ENCODE results near the gene CCDC167. TPM values are rescaled to one million over a fixed set of nuclear protein-coding genes. Genes with fewer than 3 reads are reported as not detected.

The CCDC167 gene
- total RNA-seq, 1 experiment from 2014 or later, result 32.3 TPM

GRCh38 chr6:37504024-37504423 lies 4.3 kb upstream of the CCDC167 start:
- H3K36me3 ChIP-seq (ENCODE audit: control insufficient read depth, insufficient read depth, low read length), result no peaks in the 10 kb centered on the region
- Mint-ChIP-seq H3K27ac (ENCODE audit: unreplicated experiment) (no peak overlapping the region), H3K4me3 (ENCODE audit: unreplicated experiment) (no peak overlapping the region), H3K36me3 (ENCODE audit: insufficient read depth, unreplicated experiment) (peaks cover 8% of the 10 kb centered on the region), H3K9me3 (ENCODE audit: unreplicated experiment) (no peaks in the 10 kb centered on the region), H3K27me3 (ENCODE audit: insufficient read depth, unreplicated experiment) (no peaks in the 10 kb centered on the region), H3K4me1 (ENCODE audit: low read depth, unreplicated experiment) (peaks cover 29% of the 10 kb centered on the region)
- intact Hi-C loops (cut with micrococcal nuclease; ENCODE audit: unreplicated experiment), result no loop called here
- H3K27me3 ChIP-seq (replicated peaks; ENCODE audit: control insufficient read depth, insufficient read depth, low read length), result no peaks in the 10 kb centered on the region
- DNase-seq, result no peak
- CTCF ChIA-PET, result no interaction called here
- no peak for TF ChIP-seq CTCF (IDR thresholded peaks at IDR 0.05; ENCODE audit: insufficient read depth in 1 of 2, low read depth in 1 of 2, low read length in 1 of 2, severe bottlenecking in 1 of 2, unreplicated experiment in 1 of 2)
- no peaks in the 10 kb centered on the region for H3K9me3 ChIP-seq
- no TSS peak for BruUV-seq (replicated peaks)
- no peak overlapping the region for H3K4me3 ChIP-seq (ENCODE audit: low read depth, low read length)
- POLR2A ChIA-PET, result no interaction called here
- H3K4me1 ChIP-seq, result peaks cover 45% of the 10 kb centered on the region

GRCh38 chr6:37503309-37503965 lies 3.7 kb upstream of the CCDC167 start:
- Histone ChIP-seq H3K27me3 (replicated peaks; ENCODE audit: control insufficient read depth, insufficient read depth, low read length) (no peaks in the 10 kb centered on the region), H3K4me1 (peaks cover 42% of the 10 kb centered on the region), H3K36me3 (ENCODE audit: control insufficient read depth, insufficient read depth, low read length) (no peaks in the 10 kb centered on the region), H3K9me3 (no peaks in the 10 kb centered on the region), H3K4me3 (ENCODE audit: low read depth, low read length) (no peak overlapping the region)
- TF ChIP-seq CTCF (IDR thresholded peaks at IDR 0.05; ENCODE audit: insufficient read depth in 1 of 2, low read depth in 1 of 2, low read length in 1 of 2, severe bottlenecking in 1 of 2, unreplicated experiment in 1 of 2), result no peak
- intact Hi-C loops (cut with micrococcal nuclease; ENCODE audit: unreplicated experiment), result no loop called here
- Mint-ChIP-seq H3K27ac (ENCODE audit: unreplicated experiment) (no peak overlapping the region), H3K4me3 (ENCODE audit: unreplicated experiment) (no peak overlapping the region), H3K9me3 (ENCODE audit: unreplicated experiment) (no peaks in the 10 kb centered on the region), H3K4me1 (ENCODE audit: low read depth, unreplicated experiment) (peaks cover 26% of the 10 kb centered on the region), H3K27me3 (ENCODE audit: insufficient read depth, unreplicated experiment) (no peaks in the 10 kb centered on the region), H3K36me3 (ENCODE audit: insufficient read depth, unreplicated experiment) (peaks cover 8% of the 10 kb centered on the region)
- no peak for DNase-seq
- BruUV-seq (replicated peaks), result no TSS peak
- ChIA-PET POLR2A (no interaction called here), CTCF (no interaction called here)

GRCh38 chr6:37502703-37503291 lies 3.1 kb upstream of the CCDC167 start:
- intact Hi-C loops (cut with micrococcal nuclease; ENCODE audit: unreplicated experiment), result no loop called here
- Mint-ChIP-seq H3K9me3 (ENCODE audit: unreplicated experiment) (no peaks in the 10 kb centered on the region), H3K27me3 (ENCODE audit: insufficient read depth, unreplicated experiment) (no peaks in the 10 kb centered on the region), H3K4me3 (ENCODE audit: unreplicated experiment) (no peak overlapping the region), H3K27ac (ENCODE audit: unreplicated experiment) (no peak overlapping the region), H3K36me3 (ENCODE audit: insufficient read depth, unreplicated experiment) (peaks cover 8% of the 10 kb centered on the region), H3K4me1 (ENCODE audit: low read depth, unreplicated experiment) (peaks cover 21% of the 10 kb centered on the region)
- Histone ChIP-seq H3K4me1 (peaks cover 36% of the 10 kb centered on the region), H3K27me3 (replicated peaks; ENCODE audit: control insufficient read depth, insufficient read depth, low read length) (no peaks in the 10 kb centered on the region), H3K9me3 (no peaks in the 10 kb centered on the region), H3K4me3 (ENCODE audit: low read depth, low read length) (no peak overlapping the region), H3K36me3 (ENCODE audit: control insufficient read depth, insufficient read depth, low read length) (no peaks in the 10 kb centered on the region)
- BruUV-seq (replicated peaks), result no TSS peak
- TF ChIP-seq CTCF (IDR thresholded peaks at IDR 0.05; ENCODE audit: insufficient read depth in 1 of 2, low read depth in 1 of 2, low read length in 1 of 2, severe bottlenecking in 1 of 2, unreplicated experiment in 1 of 2), result no peak
- no peak for DNase-seq
- ChIA-PET CTCF (no interaction called here), POLR2A (no interaction called here)

Data from Caco-2 (cell line).